ENCODE data around the gene TECPR1.

The TECPR1 gene

GRCh38 chr7:98287486-98287959 is 35.5 kb upstream of the TECPR1 start:
- no peak for DNase-seq (ENCODE audit: low read depth)
- no peak for TF ChIP-seq CTCF (IDR thresholded peaks at IDR 0.05; ENCODE audit: control insufficient read depth, extremely low read depth, insufficient read depth)
- H3K4me3 ChIP-seq (ENCODE audit: low read depth, low read length) = no peak overlapping the region

- TF ChIP-seq CTCF (IDR thresholded peaks at IDR 0.05; ENCODE audit: control insufficient read depth, extremely low read depth, insufficient read depth) = no peak
- no peak overlapping the region for H3K4me3 ChIP-seq (ENCODE audit: low read depth, low read length)
- no peak for DNase-seq (ENCODE audit: low read depth)
Measured at GRCh38 chr7:98286701-98287485, 34.9 kb upstream of the TECPR1 start.

GRCh38 chr7:98286093-98286539 is 34.1 kb upstream of the TECPR1 start:
- H3K4me3 ChIP-seq (ENCODE audit: low read depth, low read length) = no peak overlapping the region
- no peak for DNase-seq (ENCODE audit: low read depth)
- no peak for TF ChIP-seq CTCF (IDR thresholded peaks at IDR 0.05; ENCODE audit: control insufficient read depth, extremely low read depth, insufficient read depth)

- no peak for TF ChIP-seq CTCF (IDR thresholded peaks at IDR 0.05; ENCODE audit: control insufficient read depth, extremely low read depth, insufficient read depth)
- DNase-seq (ENCODE audit: low read depth) = no peak
- peak overlapping the region; percentile 93 for H3K4me3 ChIP-seq (ENCODE audit: low read depth, low read length)
Measured at GRCh38 chr7:98285157-98286092, 33.4 kb upstream of the TECPR1 start.

- TF ChIP-seq CTCF (IDR thresholded peaks at IDR 0.05; ENCODE audit: control insufficient read depth, extremely low read depth, insufficient read depth) = 0 out of 2 replicates have a peak, but pooled peaks have one; percentile 1
- DNase-seq (ENCODE audit: low read depth) = peak; percentile 63
- H3K4me3 ChIP-seq (ENCODE audit: low read depth, low read length) = peak overlapping the region; percentile 93
Measured at GRCh38 chr7:98284335-98285036, 32.5 kb upstream of the TECPR1 start.

GRCh38 chr7:98283887-98284222 is 31.8 kb upstream of the TECPR1 start:
- no peak for DNase-seq (ENCODE audit: low read depth)
- H3K4me3 ChIP-seq (ENCODE audit: low read depth, low read length) = peak overlapping the region; percentile 93
- TF ChIP-seq CTCF (IDR thresholded peaks at IDR 0.05; ENCODE audit: control insufficient read depth, extremely low read depth, insufficient read depth) = no peak

All from LNCaP clone FGC (cell line).